GM18873 (cell line): ENCODE data around the gene PAIP2.
"Not testable (repeated sequence)": the region's sequence is repeated elsewhere in the genome, so short reads cannot be mapped to it uniquely, and the experiment has no call there.

ENCODE experiments used
- ATAC-seq: cut with Tn5 transposase; IDR thresholded peaks from one replicate; pipeline ENCODE4 v1.9.1; 2021; ENCODE audit warnings: mild to moderate bottlenecking, moderate library complexity, moderate number of reproducible peaks; ENCODE audit not compliant: unreplicated experiment, low FRiP score

Gene PAIP2

DNA sequence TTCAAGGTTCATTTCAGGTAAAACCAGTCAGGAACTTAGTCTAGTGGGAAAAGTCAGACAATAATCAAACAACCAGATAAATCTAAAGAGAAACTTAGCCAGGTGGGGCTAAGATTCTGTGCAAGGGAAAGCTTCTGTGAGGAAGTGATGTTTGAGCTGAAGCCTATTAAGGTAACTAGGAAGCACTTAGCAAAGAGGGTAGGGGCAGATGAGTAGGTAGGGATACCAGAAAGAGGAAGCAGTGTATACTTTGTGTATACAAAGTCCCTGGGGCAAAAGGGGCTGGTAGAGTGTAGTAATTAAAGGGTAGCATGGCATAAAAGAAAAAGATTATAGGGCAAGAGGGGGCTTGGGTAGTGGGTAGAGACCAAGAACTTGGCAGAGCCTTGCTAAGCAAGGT lies 65.9 kb downstream of the PAIP2 start:
- ATAC-seq: no peak

DNA sequence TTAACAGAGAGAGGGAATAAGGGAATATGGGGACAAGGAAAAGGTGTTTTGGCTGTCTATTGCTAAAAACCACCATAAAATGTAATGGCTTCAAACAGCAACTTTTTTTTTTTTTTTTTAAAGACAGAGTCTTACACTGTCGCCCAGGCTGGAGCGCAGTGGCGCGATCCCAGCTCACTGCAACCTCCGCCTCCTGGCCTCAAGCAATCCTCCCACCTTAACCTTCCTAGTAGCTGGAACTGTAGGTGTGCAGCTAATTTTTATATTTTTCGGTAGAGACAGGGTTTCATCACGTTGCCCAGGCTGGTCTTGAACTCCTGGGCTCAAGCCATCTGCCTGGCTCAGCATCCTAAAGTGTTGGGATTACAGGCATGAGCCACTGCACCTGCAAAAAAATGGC lies 66.5 kb downstream of the PAIP2 start:
- ATAC-seq: no peak

DNA sequence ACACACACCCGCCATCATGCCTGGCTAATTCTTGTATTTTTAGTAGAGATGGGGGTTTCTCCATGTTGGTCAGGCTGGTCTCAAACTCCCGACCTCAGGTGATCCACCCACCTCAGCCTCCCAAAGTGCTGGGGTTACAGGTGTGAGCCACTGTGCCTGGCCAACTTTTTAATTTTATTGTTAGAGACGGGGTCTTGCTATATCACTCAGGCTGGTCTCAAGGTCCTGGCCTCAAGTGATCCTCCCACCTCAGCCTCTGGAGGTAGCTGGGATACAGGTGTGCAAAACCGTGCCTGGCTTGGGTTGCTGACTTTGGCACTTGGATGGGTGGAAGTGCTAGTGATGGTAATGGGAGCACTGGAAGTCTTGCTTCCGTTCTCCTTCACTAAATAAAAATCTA lies 67.5 kb downstream of the PAIP2 start:
- ATAC-seq: not testable (repeated sequence)

DNA sequence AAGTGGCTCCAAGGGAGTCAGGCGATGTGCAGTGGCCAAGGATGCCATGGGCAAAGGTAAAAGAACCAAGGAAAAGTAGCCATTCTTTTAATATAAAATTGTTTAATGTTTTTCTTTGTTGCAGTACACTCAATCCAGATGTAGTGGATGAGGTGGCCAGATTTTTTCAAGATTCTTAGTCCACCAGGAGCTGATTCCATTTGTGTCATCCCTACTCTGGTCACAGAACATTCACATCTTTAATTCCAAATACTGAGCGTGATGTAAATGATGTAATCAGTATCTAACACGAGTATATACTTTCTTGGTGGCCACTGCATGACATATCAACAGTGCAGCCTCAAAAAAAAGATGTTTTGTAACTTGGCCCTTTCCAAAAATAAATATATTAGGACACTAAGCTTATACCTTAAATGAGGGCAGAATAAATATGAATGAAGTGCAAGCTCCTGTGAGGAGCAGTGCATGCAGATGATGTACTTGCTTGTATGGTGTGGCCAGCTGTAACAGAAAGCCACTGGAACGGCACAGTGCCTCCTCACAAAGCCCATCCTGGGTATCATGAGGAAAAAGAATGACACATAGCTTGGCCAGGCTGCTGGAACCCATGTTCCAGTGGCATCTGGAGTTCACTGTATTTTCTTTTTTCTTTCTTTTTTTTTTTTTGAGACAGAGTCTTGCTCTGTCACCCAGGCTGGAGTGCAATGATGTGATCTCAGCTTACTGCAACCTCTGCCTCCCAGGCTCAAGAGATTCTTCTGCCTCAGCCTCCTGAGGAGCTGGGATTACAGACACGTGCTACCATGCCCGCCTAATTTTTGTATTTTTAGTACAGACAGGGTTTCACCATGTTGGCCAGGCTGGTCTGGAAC lies 68.7 kb downstream of the PAIP2 start:
- ATAC-seq: no peak

DNA sequence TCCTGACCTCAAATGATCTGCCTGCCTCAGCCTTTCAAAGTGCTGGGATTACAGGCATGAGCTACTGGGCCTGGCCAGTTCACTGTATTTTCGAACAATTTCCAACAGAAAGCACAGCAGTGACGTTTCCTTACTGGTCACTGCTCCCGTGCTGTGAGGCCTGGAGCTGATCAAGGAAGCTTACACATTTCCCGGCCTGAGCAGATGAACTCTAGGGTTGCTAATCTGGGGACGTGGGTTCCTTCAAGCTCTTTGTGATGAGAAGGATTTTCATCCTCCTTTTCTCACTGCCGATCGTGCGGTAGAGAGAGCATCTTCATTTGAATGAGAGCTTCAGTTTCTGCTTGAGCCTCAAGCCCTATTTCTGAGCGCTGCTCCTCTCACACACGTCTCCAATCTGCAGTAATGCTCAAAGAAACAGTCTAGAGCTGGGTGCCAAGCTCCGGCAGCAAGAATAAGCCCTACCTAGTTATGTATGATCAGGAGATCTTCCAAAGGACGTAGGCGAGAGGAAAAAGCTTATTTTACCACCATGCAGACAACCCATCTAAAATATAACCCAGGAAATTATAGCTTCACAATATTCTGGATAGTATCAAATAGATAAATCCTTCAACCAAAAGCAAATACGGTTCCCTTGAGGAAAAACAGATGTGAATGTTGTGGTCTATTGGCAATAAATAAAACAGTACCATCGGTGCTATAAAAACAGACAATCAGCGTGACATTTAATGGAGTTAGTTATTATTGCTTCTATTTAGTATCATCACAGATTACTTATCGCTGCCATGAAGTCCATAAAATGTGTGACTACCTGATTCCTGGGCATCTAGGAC lies 69.6 kb downstream of the PAIP2 start:
- ATAC-seq: no peak

DNA sequence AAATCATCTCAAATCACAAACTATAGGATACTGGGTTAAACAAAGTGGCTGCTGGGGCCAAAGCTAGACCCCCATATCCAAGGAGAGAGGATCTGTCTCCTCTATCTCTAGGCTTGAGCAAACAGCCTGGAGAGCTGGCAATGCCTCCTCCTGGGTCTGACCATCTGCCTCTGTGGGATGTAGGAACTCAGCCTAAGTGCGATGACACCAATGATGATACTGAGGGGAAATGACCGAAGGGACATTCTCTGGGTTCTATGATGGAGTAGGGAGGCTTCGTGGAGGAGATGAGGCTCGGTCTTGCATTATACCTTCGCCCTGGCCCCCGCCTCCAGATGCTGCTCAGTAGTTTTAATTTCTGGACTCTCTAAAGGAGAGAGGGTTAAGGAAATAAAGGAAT lies 71.5 kb downstream of the PAIP2 start:
- no peak for ATAC-seq

DNA sequence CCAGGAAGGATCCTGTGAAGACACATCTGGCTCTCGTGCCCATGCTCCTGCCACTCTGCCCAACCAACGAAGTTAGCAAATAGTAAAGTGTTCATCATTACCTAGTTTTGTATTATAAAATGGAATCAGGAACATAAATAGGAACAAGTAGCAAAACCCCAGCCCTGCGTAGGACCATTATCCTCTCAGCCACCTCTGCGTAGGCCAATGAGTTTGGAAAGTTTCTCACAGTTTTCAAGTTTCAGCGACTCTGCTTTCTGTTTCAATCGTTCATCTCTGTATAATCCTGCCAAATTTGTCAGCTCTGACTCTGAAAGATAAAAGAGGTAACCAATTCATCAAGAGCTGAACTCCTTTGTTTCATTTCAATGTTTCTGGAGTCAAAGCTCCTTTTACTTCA lies 72.3 kb downstream of the PAIP2 start:
- no peak for ATAC-seq

DNA sequence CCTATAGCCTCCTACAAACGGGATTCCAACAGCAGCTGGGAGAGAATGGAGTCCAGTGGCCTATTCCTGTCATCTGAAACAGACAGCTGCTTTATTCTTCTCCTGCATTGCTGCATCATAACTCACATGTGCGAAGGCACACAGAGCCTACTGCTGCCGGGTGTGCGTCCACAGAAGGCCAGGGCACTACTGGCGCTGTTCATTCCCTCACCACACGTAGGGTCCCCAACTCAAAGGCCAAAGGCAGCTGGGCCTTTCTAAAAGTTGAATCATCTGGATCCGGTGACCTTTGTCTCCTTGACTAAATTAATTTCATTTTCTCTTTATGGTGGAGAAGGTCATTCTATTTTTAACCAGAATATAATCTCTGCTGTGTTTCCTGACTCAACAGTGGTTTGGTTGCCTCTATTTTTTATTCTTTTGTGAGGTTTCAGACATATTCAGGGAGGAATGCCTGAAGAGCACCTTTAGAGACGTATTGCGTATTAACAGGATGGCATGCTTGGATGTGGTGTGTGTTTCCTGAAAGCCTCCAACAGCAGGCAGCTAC lies 73.0 kb downstream of the PAIP2 start:
- ATAC-seq: no peak

DNA sequence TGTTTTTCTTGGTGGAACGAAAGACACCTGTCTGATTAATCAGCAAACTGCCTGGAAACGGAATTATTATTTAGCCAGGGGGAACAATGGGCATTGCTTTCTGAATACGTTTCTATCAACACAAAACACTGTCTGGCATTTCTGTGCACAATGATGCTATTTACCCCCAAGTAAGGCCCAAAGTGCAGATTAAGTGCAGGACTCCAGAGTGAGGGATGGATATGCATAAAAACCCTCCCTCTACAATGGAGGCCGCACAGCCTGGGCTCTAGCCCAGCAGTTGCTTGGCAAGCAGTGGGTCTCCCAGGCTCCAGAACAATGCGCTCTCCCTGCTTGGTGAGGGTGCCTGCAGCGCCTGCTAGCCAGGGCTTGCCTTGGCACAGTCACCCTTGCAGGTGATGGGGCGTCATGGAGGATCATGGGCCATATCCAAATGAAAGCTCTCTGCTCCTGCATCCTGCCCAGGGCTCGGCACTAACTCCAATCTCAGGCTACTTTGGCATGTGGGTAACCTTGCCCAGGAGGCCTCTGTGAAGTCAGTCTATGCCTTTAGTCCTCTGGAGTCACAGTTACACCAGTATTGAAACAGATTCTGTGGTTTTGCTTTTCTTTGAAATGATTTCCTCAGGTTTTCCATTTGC lies 73.7 kb downstream of the PAIP2 start:
- no peak for ATAC-seq

DNA sequence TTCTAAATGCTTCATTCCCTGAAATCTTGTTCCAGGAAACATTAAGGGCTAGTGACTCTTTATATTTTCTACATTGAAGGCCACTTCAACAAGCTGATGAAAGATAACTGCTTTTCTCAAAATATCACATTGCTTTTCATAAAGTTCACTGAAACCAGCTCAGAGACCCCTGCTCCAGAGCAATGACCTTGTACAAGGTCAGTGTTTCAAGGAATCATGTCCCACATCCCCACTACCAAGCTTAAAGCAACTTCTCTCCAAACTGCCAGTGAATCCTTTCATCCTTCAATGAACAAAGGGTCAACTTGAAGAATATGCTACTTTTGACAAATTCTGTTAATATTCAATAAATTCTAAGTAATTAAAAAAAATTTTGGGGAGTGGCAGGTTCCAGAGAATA lies 74.2 kb downstream of the PAIP2 start:
- no peak for ATAC-seq

DNA sequence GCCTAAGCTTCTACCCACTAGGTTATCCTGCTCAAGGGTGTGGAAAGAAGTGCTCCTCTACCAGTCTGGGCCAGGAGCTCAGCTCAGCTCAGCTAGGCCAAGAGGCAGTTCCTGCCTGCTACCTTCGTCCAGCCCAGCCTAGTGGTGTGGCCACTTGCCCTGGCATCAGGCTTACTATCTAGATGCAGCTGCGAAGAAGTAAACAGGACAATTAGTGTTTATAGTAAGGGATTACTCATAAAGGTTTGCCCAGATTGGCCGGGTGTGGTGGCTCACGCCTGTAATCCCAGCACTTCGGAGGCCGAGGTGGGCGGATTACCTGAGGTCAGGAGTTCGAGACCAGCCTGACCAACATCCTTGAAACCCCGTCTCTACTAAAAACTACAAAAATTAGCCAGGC lies 75.0 kb downstream of the PAIP2 start:
- ATAC-seq: no peak

DNA sequence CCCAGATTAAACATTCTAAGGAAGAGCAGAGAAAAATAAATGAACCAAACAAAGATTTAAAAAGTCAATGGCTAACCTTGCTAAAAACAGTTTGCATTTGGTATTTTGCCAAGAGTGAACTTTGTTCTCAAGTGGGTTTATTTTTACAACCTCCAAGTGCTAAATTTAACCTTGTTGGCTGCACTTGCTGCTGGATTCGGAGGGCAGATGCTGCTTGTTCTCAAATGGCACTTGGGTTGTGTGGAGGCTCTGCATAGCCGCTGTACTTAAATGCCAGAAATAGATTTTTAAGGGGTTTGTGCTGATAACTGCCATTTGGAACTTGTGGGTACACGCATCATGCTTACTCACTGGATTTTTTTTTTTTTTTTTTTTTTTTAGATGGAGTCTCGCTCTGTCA lies 75.6 kb downstream of the PAIP2 start:
- no peak for ATAC-seq

DNA sequence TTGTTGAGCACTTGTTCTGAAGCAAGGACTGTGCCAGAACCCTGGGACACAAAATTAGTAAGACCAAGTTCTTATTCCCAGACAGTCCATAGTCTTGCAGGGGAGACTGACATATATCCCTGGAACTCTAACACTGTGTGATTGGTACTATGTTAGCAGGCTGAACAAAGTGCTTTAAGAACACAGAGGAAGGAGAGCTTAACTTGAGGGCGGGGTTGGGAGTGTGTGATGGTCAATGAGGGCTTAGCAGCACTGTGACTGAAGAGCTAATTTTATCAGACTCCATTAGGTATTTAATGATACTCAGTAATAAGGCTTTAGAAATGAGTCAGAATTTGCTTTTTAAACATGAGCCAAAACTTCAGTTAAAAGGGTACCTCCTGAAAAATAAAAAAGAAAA lies 77.1 kb downstream of the PAIP2 start:
- no peak for ATAC-seq
